ENCODE results near the gene PTRH1. TPM values are rescaled to one million over a fixed set of nuclear protein-coding genes. Genes with fewer than 3 reads are reported as not detected.

PTRH1 gene
- total and polyA plus RNA-seq, 2 of the 13 experiments (the other 11 are each of a cell fraction or from before 2014, with no cell fraction given), result 4.0 to 10.4 TPM

DNA sequence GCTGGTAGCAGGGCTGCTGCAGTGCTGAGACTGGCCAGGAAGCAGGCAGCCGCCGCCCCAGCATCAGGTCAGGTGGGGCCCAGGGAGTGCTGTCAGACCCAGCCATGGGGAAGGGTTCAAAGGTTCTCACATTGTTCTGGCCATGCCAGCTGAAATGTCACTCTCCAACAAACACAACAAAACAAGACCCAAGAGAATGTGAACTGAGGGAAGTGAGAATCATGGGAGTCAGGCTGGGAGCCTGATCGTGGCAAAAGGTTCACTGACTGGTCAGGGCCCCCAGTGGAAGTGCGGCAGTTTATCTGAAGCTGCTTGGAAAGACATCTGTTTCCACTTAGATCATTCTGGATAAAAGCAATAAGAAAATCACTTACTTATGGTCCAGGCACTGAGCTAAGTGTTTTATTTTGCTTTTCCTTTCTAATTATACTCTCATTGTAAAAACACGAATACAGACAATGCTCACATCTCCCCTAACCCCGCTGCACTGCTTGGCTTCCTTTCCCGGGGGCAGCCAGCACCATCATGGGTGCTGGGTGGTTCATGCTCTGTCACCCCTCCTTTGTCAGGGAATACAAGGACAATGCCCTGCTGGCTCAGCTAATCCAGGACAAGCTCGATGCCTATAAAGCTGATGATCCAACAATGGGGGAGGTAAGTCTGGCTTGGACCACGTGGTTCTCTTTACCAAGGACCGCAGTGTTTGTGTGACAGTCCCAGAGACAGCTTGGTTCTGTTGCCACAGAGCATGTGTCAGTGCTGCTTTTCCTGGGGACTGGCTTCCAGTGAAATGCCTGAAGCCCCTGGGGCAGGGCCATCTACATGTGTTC is 50.6 kb downstream of the PTRH1 start (continued):
- TF ChIP-seq CREB1 (IDR thresholded peaks at IDR 0.05), result no peak
- TF ChIP-seq CREB1 (CRISPR knock-in tag; IDR thresholded peaks at IDR 0.05), result no peak
- no peak for TF ChIP-seq ZNF275 (CRISPR knock-in tag; IDR thresholded peaks at IDR 0.05; ENCODE audit: borderline replicate concordance)
- TF ChIP-seq CBX5 (CRISPR knock-in tag; IDR thresholded peaks at IDR 0.05; ENCODE audit: borderline replicate concordance), result no peak
- TF ChIP-seq ZNF549 (CRISPR knock-in tag; IDR thresholded peaks at IDR 0.05), result no peak
- TF ChIP-seq KLF15 (CRISPR knock-in tag; IDR thresholded peaks at IDR 0.05; ENCODE audit: borderline replicate concordance), result no peak
- no peak for TF ChIP-seq SNAPC4 (CRISPR knock-in tag; IDR thresholded peaks at IDR 0.05)
- peak; percentile 42; the same call in 1 of the 2 replicates for TF ChIP-seq RXRA (CRISPR knock-in tag; IDR thresholded peaks at IDR 0.05)
- TF ChIP-seq ZBTB7A (CRISPR knock-in tag; IDR thresholded peaks at IDR 0.05), result no peak
- TF ChIP-seq, protein P1, sequence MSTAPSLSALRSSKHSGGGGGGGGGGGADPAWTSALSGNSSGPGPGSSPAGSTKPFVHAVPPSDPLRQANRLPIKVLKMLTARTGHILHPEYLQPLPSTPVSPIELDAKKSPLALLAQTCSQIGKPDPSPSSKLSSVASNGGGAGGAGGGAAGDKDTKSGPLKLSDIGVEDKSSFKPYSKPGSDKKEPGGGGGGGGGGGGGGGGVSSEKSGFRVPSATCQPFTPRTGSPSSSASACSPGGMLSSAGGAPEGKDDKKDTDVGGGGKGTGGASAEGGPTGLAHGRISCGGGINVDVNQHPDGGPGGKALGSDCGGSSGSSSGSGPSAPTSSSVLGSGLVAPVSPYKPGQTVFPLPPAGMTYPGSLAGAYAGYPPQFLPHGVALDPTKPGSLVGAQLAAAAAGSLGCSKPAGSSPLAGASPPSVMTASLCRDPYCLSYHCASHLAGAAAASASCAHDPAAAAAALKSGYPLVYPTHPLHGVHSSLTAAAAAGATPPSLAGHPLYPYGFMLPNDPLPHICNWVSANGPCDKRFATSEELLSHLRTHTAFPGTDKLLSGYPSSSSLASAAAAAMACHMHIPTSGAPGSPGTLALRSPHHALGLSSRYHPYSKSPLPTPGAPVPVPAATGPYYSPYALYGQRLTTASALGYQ (CRISPR knock-in tag; IDR thresholded peaks at IDR 0.05), result no peak
- TF ChIP-seq ETS1 (CRISPR knock-in tag; IDR thresholded peaks at IDR 0.05), result no peak
- no peak for TF ChIP-seq GTF2F1 (IDR thresholded peaks at IDR 0.05; ENCODE audit: low read length)
- TF ChIP-seq BORCS8-MEF2B (CRISPR knock-in tag; IDR thresholded peaks at IDR 0.05), result no peak
- TF ChIP-seq, protein P2, sequence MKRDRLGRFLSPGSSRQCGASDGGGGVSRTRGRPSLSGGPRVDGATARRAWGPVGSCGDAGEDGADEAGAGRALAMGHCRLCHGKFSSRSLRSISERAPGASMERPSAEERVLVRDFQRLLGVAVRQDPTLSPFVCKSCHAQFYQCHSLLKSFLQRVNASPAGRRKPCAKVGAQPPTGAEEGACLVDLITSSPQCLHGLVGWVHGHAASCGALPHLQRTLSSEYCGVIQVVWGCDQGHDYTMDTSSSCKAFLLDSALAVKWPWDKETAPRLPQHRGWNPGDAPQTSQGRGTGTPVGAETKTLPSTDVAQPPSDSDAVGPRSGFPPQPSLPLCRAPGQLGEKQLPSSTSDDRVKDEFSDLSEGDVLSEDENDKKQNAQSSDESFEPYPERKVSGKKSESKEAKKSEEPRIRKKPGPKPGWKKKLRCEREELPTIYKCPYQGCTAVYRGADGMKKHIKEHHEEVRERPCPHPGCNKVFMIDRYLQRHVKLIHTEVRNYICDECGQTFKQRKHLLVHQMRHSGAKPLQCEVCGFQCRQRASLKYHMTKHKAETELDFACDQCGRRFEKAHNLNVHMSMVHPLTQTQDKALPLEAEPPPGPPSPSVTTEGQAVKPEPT (CRISPR knock-in tag; IDR thresholded peaks at IDR 0.05; ENCODE audit: low read depth), result no peak
- no peak for TF ChIP-seq ZFP37 (CRISPR knock-in tag; IDR thresholded peaks at IDR 0.05; ENCODE audit: borderline replicate concordance)
- TF ChIP-seq, protein P3, sequence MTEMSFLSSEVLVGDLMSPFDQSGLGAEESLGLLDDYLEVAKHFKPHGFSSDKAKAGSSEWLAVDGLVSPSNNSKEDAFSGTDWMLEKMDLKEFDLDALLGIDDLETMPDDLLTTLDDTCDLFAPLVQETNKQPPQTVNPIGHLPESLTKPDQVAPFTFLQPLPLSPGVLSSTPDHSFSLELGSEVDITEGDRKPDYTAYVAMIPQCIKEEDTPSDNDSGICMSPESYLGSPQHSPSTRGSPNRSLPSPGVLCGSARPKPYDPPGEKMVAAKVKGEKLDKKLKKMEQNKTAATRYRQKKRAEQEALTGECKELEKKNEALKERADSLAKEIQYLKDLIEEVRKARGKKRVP (CRISPR knock-in tag; IDR thresholded peaks at IDR 0.05), result no peak
- TF ChIP-seq ZMYM4 (CRISPR knock-in tag; IDR thresholded peaks at IDR 0.05), result no peak
